HCT116 (cell line): ENCODE data around the gene CRISP3. TPM values are rescaled to one million over a fixed set of nuclear protein-coding genes. Genes with fewer than 3 reads are reported as not detected.

ENCODE experiments used
- ATAC-seq: fragments of 200-7000 bp; cut with Tn5 transposase; 2 replicates; pipeline ENCODE4 v1.9.1; 2020; ENCODE audit warnings: mild to moderate bottlenecking, moderate library complexity
- Bru-seq: library from RNA; stranded (reverse); fragments of 400-500 nt; gene quantifications from one replicate; lab custom pipeline; 2021; lab: Mats Ljungman, UMichigan
- BruChase-seq, 2 experiments: library from RNA; stranded (reverse); fragments of 400-500 nt; gene quantifications; one replicate each; lab custom pipeline; 2021; lab: Mats Ljungman, UMichigan
- BruUV-seq: library from RNA; stranded (reverse); fragments of 400-500 nt; replicated peaks from 2 replicates; lab custom pipeline; 2021; lab: Mats Ljungman, UMichigan
- CTCF ChIA-PET: fragments of 300-600 bp; sonication (Branson Sonifier 250); formaldehyde crosslinking; loops from one replicate; lab custom pipeline; 2021; ENCODE audit warnings: antibody characterized with exemption; lab: Charles Lee
- POLR2A ChIA-PET: fragments of 300-600, 350-600 bp; sonication (Branson Sonifier 250); formaldehyde crosslinking; loops from one replicate; lab custom pipeline; 2021; ENCODE audit warnings: antibody characterized with exemption; lab: Charles Lee
- RAD21 ChIA-PET, 2 experiments: fragments of 300-600 bp; sonication (Branson Sonifier 250); formaldehyde crosslinking; loops; one replicate each; lab custom pipeline; 2023; ENCODE audit warnings: low total read pairs in 2 of 2; ENCODE audit not compliant: uncharacterized antibody in 2 of 2, unreplicated experiment in 2 of 2, low non-redundant PET in 1 of 2; lab: Charles Lee
- DNase-seq: peaks from one replicate; pipeline ENCODE4 v3.0.0-alpha.2; 2010; ENCODE audit warnings: low read depth, low spot score
- H2AFZ ChIP-seq: fragments of 200-600 bp; shearing (Covaris generic), sonication (generic); 2 replicates; pipeline ENCODE4 v1.6.1; 2017; ENCODE audit warnings: low read depth, mixed run types, mixed read lengths, antibody characterized with exemption, low read length; ENCODE audit not compliant: poor library complexity, severe bottlenecking
- H3K27ac ChIP-seq: 2 replicates; pipeline ENCODE4 v1.5.1; 2012; ENCODE audit warnings: low read depth, low read length
- H3K27me3 ChIP-seq: fragments of 200-600 bp; sonication (generic); 2 replicates; pipeline ENCODE4 v1.6.1; 2016; ENCODE audit warnings: mixed run types, low read length, mixed read lengths; ENCODE audit not compliant: insufficient read depth
- H3K36me3 ChIP-seq, 2 experiments: fragments of 200-500 bp in 1 of 2; fragments of 200-600 bp in 1 of 2; sonication (Bioruptor generic) in 1 of 2; sonication (generic) in 1 of 2; 2 replicates each; pipeline versions ENCODE4 v1.5.1 to v1.6.1; 2014 to 2016; ENCODE audit warnings: low read length in 2 of 2, inconsistent platforms in 1 of 2, mixed read lengths in 1 of 2, mixed run types in 1 of 2; ENCODE audit not compliant: insufficient read depth in 2 of 2, control insufficient read depth in 1 of 2
- H3K4me1 ChIP-seq, 2 experiments: fragments of 200-600 bp in 1 of 2; sonication (generic) in 1 of 2; 2 replicates each; pipeline versions ENCODE4 v1.5.1 to v1.6.1; 2012 to 2017; ENCODE audit warnings: low read length in 2 of 2, inconsistent platforms in 1 of 2, mild to moderate bottlenecking in 1 of 2, mixed read lengths in 1 of 2, mixed run types in 1 of 2, moderate library complexity in 1 of 2; ENCODE audit not compliant: insufficient read depth in 2 of 2, control insufficient read depth in 1 of 2
- H3K4me2 ChIP-seq: fragments of 200-600 bp; sonication (generic); 2 replicates; pipeline ENCODE4 v1.6.1; 2017; ENCODE audit warnings: mixed run types, low read length, mixed read lengths
- H3K4me3 ChIP-seq, 2 experiments: fragments of 200-600 bp in 1 of 2; sonication (generic) in 1 of 2; replicated peaks in 1 of 2; 2 replicates each; pipeline ENCODE4 v1.5.1; 2011 to 2016; ENCODE audit warnings: low read length in 2 of 2, control low read depth in 1 of 2, low read depth in 1 of 2, mild to moderate bottlenecking in 1 of 2, mixed read lengths in 1 of 2, mixed run types in 1 of 2
- H3K79me2 ChIP-seq: fragments of 200-600 bp; sonication (generic); 2 replicates; pipeline ENCODE4 v1.6.1; 2017; ENCODE audit warnings: mild to moderate bottlenecking, mixed run types, low read length, moderate library complexity, mixed read lengths; ENCODE audit not compliant: insufficient read depth
- H3K9ac ChIP-seq: fragments of 200-600 bp; sonication (generic); 2 replicates; pipeline ENCODE4 v1.6.1; 2016; ENCODE audit warnings: low read length, mixed read lengths
- H3K9me2 ChIP-seq: fragments of 200-600 bp; sonication (generic), shearing (Covaris generic); 2 replicates; pipeline ENCODE4 v1.6.1; 2017; ENCODE audit warnings: mixed run types, mild to moderate bottlenecking, moderate library complexity; ENCODE audit not compliant: insufficient read depth
- H3K9me3 ChIP-seq, 2 experiments: fragments of 200-500 bp in 1 of 2; fragments of 200-600 bp in 1 of 2; sonication (Bioruptor generic) in 1 of 2; sonication (generic) in 1 of 2; 2 replicates each; pipeline ENCODE4 v1.6.1; 2014 to 2017; ENCODE audit warnings: low read length in 2 of 2, mixed read lengths in 2 of 2, inconsistent platforms in 1 of 2, low read depth in 1 of 2, mild to moderate bottlenecking in 1 of 2, mixed run types in 1 of 2, moderate library complexity in 1 of 2; ENCODE audit not compliant: control insufficient read depth in 1 of 2, insufficient read depth in 1 of 2
- H4K20me1 ChIP-seq: fragments of 200-600 bp; sonication (generic), shearing (Covaris generic); 2 replicates; pipeline ENCODE4 v1.6.1; 2017; ENCODE audit warnings: mixed run types, mild to moderate bottlenecking, moderate library complexity; ENCODE audit not compliant: insufficient read depth
- EGR1 ChIP-seq: IDR thresholded peaks from 2 replicates; pipeline ENCODE4 v1.6.1; 2012; ENCODE audit warnings: low read depth
- EZH2phosphoT487 ChIP-seq: fragments of 200-600 bp; IDR thresholded peaks from 2 replicates; pipeline ENCODE4 v1.6.1; 2018; ENCODE audit warnings: antibody characterized with exemption, borderline replicate concordance
- JUND ChIP-seq: IDR thresholded peaks from 2 replicates; pipeline ENCODE4 v1.6.1; 2012
- POLR2AphosphoS5 ChIP-seq: IDR thresholded peaks from 2 replicates; pipeline ENCODE4 v1.6.1; 2011; ENCODE audit warnings: mild to moderate bottlenecking, low read depth, low read length, moderate library complexity
- SP1 ChIP-seq: IDR thresholded peaks from 2 replicates; pipeline ENCODE4 v1.6.1; 2012; ENCODE audit warnings: low read depth
- TCF7L2 ChIP-seq: IDR thresholded peaks from 2 replicates; pipeline ENCODE4 v1.7.0; 2011; ENCODE audit warnings: borderline replicate concordance, inconsistent platforms; ENCODE audit not compliant: insufficient read depth, insufficient read length; ENCODE audit errors: extremely low read depth
- intact Hi-C: fragments of 100-400 bp; cut with micrococcal nuclease; formaldehyde crosslinking; loops from 2 replicates; pipeline ENCODE4 v1.10.0; 2022
- long read RNA-seq: library from polyadenylated mRNA; unstranded; transcript quantifications from one replicate; pipeline ENCODE4 v2.0.0, GENCODE V29; 2021; ENCODE audit not compliant: unreplicated experiment
- polyA plus RNA-seq: library from polyadenylated mRNA; unstranded; fragments of >200 nt; gene quantifications from 2 replicates; pipeline ENCODE4 v1.2.1, GENCODE V29; 2012; ENCODE audit warnings: missing spikeins
- total RNA-seq: library from RNA; stranded (reverse); gene quantifications from one replicate; pipeline ENCODE4 v1.2.1, GENCODE V29; 2021; ENCODE audit not compliant: unreplicated experiment
- TF ChIP-seq, protein P1 (sequence below), 3 experiments: fragments of 200-600 bp in 1 of 3; sonication (generic) in 1 of 3; IDR thresholded peaks in 2 of 3; conservative IDR thresholded peaks in 1 of 3; 2 replicates each; pipeline ENCODE4 v1.5.1; 2012 to 2017; ENCODE audit warnings: low read depth in 2 of 3, low read length in 2 of 3, antibody characterized with exemption in 1 of 3, borderline replicate concordance in 1 of 3, control low read depth in 1 of 3, mild to moderate bottlenecking in 1 of 3, mixed read lengths in 1 of 3, mixed run types in 1 of 3, moderate library complexity in 1 of 3; ENCODE audit not compliant: insufficient read depth in 1 of 3
- TF ChIP-seq, protein P2 (sequence below): IDR thresholded peaks from 2 replicates; pipeline ENCODE4 v1.6.1; 2012; ENCODE audit warnings: low read depth

The CRISP3 gene, protein sequence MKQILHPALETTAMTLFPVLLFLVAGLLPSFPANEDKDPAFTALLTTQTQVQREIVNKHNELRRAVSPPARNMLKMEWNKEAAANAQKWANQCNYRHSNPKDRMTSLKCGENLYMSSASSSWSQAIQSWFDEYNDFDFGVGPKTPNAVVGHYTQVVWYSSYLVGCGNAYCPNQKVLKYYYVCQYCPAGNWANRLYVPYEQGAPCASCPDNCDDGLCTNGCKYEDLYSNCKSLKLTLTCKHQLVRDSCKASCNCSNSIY
- total RNA-seq (not detected), Bru-seq, nascent RNA (not detected), BruChase-seq, experiment 1, labeled RNA remaining after a 6-hour chase (percentile 5 among the genes with signal in this experiment), BruChase-seq, experiment 2, labeled RNA remaining after a 2-hour chase (percentile 8 among the genes with signal in this experiment)
- not detected in 2 replicates for polyA plus RNA-seq
- long read RNA-seq, result 0 reads

DNA sequence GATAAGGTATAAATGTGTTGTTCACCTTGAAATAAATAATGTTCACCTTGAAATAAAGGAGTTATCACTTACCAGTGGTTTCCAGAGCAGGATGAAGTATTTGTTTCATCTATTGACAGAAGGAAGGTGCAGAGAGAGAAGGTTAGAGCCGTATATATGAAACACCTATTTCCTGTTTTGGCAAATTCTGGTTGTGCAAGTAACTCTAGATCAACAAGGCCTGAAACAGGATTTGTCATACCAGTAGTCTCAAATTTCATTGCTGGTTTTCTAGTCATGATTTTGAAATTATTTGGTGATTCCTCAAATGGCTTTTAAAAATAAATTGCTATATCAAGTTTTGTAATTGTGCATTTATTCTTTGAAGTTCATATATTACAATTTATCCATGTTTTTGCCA lies at the start of gene CRISP3:
Gene CRISP3, minus strand, starts transcription at position 130 of the 400 bp plus-strand sequence. Its CDS starts 21 bp downstream, at position 109.
- TF ChIP-seq EZH2phosphoT487 (no peak), TCF7L2 (no peak)
- TF ChIP-seq, protein P1, sequence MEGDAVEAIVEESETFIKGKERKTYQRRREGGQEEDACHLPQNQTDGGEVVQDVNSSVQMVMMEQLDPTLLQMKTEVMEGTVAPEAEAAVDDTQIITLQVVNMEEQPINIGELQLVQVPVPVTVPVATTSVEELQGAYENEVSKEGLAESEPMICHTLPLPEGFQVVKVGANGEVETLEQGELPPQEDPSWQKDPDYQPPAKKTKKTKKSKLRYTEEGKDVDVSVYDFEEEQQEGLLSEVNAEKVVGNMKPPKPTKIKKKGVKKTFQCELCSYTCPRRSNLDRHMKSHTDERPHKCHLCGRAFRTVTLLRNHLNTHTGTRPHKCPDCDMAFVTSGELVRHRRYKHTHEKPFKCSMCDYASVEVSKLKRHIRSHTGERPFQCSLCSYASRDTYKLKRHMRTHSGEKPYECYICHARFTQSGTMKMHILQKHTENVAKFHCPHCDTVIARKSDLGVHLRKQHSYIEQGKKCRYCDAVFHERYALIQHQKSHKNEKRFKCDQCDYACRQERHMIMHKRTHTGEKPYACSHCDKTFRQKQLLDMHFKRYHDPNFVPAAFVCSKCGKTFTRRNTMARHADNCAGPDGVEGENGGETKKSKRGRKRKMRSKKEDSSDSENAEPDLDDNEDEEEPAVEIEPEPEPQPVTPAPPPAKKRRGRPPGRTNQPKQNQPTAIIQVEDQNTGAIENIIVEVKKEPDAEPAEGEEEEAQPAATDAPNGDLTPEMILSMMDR (IDR thresholded peaks at IDR 0.05 in 2 of 3, conservative IDR thresholded peaks at IDR 0.05 in 1 of 3; ENCODE audit: borderline replicate concordance in 1 of 3, insufficient read depth in 1 of 3, low read depth in 2 of 3, low read length in 2 of 3), result no peak
- no peak for DNase-seq
- RAD21 ChIA-PET, result no interaction called here

DNA sequence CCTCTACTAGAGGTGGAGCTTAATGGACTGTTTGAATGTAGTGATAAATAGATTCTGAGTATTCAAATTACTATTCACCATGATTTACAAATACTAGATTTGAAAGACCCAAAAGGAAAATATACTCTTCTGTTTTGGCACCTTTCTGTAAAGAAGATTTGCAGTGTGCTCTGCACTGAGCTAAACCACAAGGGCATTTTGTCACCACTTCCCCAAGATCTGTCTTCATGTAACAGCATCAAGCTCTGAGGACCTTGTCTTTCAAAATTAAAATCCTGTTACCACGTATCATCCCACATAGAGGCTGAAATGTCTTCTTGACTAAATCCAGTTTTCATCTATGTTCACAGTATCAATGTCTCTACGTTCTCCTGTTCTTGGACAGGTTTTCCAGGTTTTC lies 46.2 kb upstream of the CRISP3 start:
- Histone ChIP-seq H3K9ac (no peak overlapping the region), H3K79me2 (no peaks in the 10 kb centered on the region), H4K20me1 (no peaks in the 10 kb centered on the region), H3K4me1 (no peaks in the 10 kb centered on the region), H3K9me2 (no peaks in the 10 kb centered on the region), H3K27me3 (no peaks in the 10 kb centered on the region), H3K27ac (no peak overlapping the region), H3K9me3 (no peaks in the 10 kb centered on the region), H3K36me3 (no peaks in the 10 kb centered on the region), H3K4me2 (no peak overlapping the region), H2AFZ (no peak overlapping the region), H3K4me3 (no peak overlapping the region)
- intact Hi-C loops, result no loop called here
- ChIA-PET POLR2A (no interaction called here), CTCF (no interaction called here), RAD21 (no interaction called here)
- no TSS peak for BruUV-seq
- ATAC-seq, result no peak
- no peak for DNase-seq
- TF ChIP-seq, protein P2, sequence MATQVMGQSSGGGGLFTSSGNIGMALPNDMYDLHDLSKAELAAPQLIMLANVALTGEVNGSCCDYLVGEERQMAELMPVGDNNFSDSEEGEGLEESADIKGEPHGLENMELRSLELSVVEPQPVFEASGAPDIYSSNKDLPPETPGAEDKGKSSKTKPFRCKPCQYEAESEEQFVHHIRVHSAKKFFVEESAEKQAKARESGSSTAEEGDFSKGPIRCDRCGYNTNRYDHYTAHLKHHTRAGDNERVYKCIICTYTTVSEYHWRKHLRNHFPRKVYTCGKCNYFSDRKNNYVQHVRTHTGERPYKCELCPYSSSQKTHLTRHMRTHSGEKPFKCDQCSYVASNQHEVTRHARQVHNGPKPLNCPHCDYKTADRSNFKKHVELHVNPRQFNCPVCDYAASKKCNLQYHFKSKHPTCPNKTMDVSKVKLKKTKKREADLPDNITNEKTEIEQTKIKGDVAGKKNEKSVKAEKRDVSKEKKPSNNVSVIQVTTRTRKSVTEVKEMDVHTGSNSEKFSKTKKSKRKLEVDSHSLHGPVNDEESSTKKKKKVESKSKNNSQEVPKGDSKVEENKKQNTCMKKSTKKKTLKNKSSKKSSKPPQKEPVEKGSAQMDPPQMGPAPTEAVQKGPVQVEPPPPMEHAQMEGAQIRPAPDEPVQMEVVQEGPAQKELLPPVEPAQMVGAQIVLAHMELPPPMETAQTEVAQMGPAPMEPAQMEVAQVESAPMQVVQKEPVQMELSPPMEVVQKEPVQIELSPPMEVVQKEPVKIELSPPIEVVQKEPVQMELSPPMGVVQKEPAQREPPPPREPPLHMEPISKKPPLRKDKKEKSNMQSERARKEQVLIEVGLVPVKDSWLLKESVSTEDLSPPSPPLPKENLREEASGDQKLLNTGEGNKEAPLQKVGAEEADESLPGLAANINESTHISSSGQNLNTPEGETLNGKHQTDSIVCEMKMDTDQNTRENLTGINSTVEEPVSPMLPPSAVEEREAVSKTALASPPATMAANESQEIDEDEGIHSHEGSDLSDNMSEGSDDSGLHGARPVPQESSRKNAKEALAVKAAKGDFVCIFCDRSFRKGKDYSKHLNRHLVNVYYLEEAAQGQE, result no peak
- TF ChIP-seq EZH2phosphoT487 (no peak), POLR2AphosphoS5 (no peak), EGR1 (no peak), JUND (no peak), TCF7L2 (no peak), SP1 (no peak)
- TF ChIP-seq, protein P1 (IDR thresholded peaks at IDR 0.05 in 2 of 3, conservative IDR thresholded peaks at IDR 0.05 in 1 of 3; ENCODE audit: borderline replicate concordance in 1 of 3, insufficient read depth in 1 of 3, low read depth in 2 of 3, low read length in 2 of 3), result no peak

More for the DNA sequence above, at the start of gene CRISP3:
- no TSS peak for BruUV-seq
- Histone ChIP-seq H3K9ac (no peak within 1 kb of the TSS), H3K4me1 (no peaks in the 10 kb centered on the region), H3K9me3 (no peaks in the 10 kb centered on the region), H3K36me3 (no peaks in the 10 kb centered on the region), H3K27me3 (no peaks in the 10 kb centered on the region), H3K79me2 (no peaks in the 10 kb centered on the region), H4K20me1 (no peaks in the 10 kb centered on the region), H2AFZ (no peak within 1 kb of the TSS), H3K4me2 (no peak within 1 kb of the TSS), H3K9me2 (no peaks in the 10 kb centered on the region), H3K27ac (no peak within 1 kb of the TSS), H3K4me3 (no peak within 1 kb of the TSS)
- intact Hi-C loops, result no loop called here
- ATAC-seq, result no peak
- ChIA-PET CTCF (no interaction called here), POLR2A (no interaction called here)
